Prostate gland (tissue), 2 donors: ENCODE measurements around the gene SPOP.

Source experiments
- CTCF ChIP-seq, 4 experiments: fragments of 200-600 bp in 2 of 4; fragments of 450-650 bp in 2 of 4; sonication (generic) in 2 of 4; IDR thresholded peaks; 1 replicate in 3 of 4; 2 replicates in 1 of 4; pipeline ENCODE4 v1.5.1; 2016 to 2019; ENCODE audit warnings: antibody characterized with exemption in 4 of 4, mild to moderate bottlenecking in 2 of 4, moderate library complexity in 2 of 4
- POLR2A ChIP-seq: fragments of 450-650 bp; IDR thresholded peaks from one replicate; pipeline ENCODE4 v1.6.1; 2016; ENCODE audit warnings: antibody characterized with exemption, mild to moderate bottlenecking
- POLR2AphosphoS5 ChIP-seq: sonication (generic); formaldehyde crosslinking; IDR thresholded peaks from one replicate; pipeline ENCODE4 v1.6.1; 2017; ENCODE audit warnings: antibody characterized with exemption

GRCh38 chr17:49664706-49665211 is 13.1 kb downstream of the SPOP start:
- TF ChIP-seq CTCF (IDR thresholded peaks at IDR 0.05) (no peak), POLR2AphosphoS5 (no peak), POLR2A (no peak)
